ENCODE results near the gene SP6. TPM values are rescaled to one million over a fixed set of nuclear protein-coding genes. Genes with fewer than 3 reads are reported as not detected.

The SP6 gene
- total RNA-seq, 2 donors from 2014 or later: 8.7 to 8.8 TPM

DNA sequence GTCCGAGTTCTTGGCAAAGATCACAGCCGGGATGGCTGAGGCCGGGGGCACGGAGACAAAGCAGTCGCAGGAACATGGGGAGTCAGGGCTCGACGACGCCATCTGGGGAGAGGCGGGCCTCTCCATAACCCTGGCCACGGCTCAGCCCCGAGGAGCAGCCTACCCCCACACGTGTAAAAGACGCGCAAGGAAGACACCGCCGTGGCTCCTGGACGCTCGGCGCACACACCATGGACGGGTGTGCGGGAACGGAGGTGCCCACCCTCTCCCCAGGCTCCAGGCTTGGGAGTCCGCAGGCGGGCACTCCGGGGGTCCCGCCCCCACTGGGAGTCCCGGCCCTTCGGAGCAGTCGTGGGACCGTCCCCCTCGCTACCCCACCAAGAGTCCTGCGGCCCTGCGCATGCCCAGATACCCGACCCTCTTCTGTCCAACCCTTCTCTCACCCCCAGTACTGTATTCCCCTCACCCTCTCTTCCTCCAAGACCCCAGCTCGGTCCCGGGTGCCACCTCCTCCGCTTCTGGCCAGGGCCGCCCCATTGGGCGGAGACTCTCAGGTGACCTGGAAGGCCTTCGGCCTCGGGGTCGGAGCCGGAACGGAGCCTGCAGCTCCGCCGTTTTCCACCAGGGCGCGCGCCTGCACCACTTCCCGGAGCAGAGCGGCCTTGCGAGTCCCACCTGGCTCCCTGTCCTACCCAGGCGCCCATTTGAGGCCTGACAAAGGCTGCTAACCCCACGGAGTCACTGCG, 10.0 kb downstream of the SP6 start, which contains the start of gene SCRN2:
Gene SCRN2, minus strand, starts transcription at position 532 of the 746 bp plus-strand sequence. Its CDS starts 430 bp downstream, at position 102.
- TF ChIP-seq, protein P1, sequence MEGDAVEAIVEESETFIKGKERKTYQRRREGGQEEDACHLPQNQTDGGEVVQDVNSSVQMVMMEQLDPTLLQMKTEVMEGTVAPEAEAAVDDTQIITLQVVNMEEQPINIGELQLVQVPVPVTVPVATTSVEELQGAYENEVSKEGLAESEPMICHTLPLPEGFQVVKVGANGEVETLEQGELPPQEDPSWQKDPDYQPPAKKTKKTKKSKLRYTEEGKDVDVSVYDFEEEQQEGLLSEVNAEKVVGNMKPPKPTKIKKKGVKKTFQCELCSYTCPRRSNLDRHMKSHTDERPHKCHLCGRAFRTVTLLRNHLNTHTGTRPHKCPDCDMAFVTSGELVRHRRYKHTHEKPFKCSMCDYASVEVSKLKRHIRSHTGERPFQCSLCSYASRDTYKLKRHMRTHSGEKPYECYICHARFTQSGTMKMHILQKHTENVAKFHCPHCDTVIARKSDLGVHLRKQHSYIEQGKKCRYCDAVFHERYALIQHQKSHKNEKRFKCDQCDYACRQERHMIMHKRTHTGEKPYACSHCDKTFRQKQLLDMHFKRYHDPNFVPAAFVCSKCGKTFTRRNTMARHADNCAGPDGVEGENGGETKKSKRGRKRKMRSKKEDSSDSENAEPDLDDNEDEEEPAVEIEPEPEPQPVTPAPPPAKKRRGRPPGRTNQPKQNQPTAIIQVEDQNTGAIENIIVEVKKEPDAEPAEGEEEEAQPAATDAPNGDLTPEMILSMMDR (IDR thresholded peaks at IDR 0.05): peak; percentile 94
- Histone ChIP-seq H3K4me3 (peak within 1 kb of the TSS; percentile 72), H3K27ac (peak within 1 kb of the TSS; percentile 63), H3K9ac (ENCODE audit: low read depth in 2 of 2, low read length in 2 of 2) (peak within 1 kb of the TSS; percentile 63 to 90), H3K9me3 (no peaks in the 10 kb centered on the region), H3K36me3 (no peaks in the 10 kb centered on the region), H3K27me3 (no peaks in the 10 kb centered on the region), H3K4me1 (peaks cover 15% of the 10 kb centered on the region)
- intact Hi-C loops (cut with DNase I): loop anchor here (10.0 kb wide), 1 partner anchor 134 kb away; the partner anchor contains the start of gene CDK5RAP3
- DNase-seq: peak; percentile 96

DNA sequence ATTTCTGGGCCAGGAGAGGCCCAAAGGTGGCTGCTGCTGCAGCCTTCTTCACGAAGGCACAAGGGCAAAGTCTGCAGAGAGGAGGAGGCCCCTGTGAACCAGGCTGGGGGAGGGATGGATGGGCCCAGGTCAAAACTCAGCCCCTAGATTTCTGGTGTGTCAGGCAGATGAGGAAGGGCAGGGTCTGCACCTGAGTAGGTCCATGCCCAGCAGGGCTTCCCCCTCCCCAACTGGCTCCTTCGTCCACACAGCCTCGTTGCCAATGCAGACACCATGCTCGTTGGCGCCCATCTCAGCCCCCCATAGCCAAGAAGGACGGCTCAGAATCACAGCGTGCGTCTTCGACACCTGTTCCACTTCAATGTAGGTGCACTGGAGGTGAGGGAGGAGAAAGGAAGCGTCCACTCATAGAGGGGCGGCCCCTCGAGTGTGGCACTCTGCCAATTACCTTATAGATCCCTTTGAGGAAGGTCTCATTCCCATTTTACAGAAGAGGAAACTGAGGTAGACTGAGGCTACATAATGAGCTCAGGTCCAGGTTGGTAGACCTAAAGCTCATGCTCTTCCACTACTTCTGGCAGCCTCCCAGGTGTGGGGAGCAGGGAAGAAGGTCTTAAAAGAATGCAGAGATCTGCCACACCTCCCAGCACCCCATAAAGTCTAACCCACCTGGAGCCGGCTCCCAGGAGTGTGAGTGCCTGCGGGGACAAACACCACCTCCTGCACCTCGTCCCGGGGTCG, 10.8 kb downstream of the SP6 start:
- peaks cover 15% of the 10 kb centered on the region for H3K4me1 ChIP-seq
- no peaks in the 10 kb centered on the region for H3K27me3 ChIP-seq
- H3K9ac ChIP-seq (ENCODE audit: low read depth in 2 of 2, low read length in 2 of 2): peak overlapping the region; percentile 63 to 90
- TF ChIP-seq, protein P1 (IDR thresholded peaks at IDR 0.05): no peak
- peak overlapping the region; percentile 72 for H3K4me3 ChIP-seq
- no peaks in the 10 kb centered on the region for H3K9me3 ChIP-seq
- DNase-seq: no peak
- intact Hi-C loops (cut with DNase I): loop anchor here (10.0 kb wide), 1 partner anchor 135 kb away; the partner anchor contains the start of gene CDK5RAP3
- H3K27ac ChIP-seq: no peak overlapping the region
- no peaks in the 10 kb centered on the region for H3K36me3 ChIP-seq

DNA sequence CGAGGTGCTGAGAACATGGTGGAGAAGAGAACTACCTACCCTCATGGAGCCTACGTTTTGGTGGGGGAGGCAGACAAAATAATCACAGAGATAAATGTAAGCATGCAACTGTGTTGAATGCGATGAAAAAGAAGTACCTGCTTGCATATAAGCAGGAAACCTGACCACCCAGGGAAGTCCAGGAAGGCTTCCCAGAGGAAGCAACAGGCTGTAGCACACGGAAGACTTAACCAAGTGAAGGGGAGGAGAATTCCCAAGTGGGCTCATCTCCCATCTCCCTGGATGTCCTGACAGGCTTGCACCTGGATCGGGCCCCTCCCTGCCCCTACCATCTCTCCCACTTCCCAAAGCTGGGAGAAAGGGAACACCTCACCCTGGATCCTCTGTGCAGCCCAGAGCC, 11.9 kb downstream of the SP6 start:
- Histone ChIP-seq H3K27me3 (no peaks in the 10 kb centered on the region), H3K36me3 (no peaks in the 10 kb centered on the region), H3K27ac (no peak overlapping the region), H3K4me1 (peaks cover 15% of the 10 kb centered on the region), H3K9ac (ENCODE audit: low read depth in 2 of 2, low read length in 2 of 2) (no peak overlapping the region), H3K4me3 (no peak overlapping the region), H3K9me3 (no peaks in the 10 kb centered on the region)
- intact Hi-C loops (cut with DNase I): no loop called here
- DNase-seq: no peak
- TF ChIP-seq, protein P1 (IDR thresholded peaks at IDR 0.05): no peak

DNA sequence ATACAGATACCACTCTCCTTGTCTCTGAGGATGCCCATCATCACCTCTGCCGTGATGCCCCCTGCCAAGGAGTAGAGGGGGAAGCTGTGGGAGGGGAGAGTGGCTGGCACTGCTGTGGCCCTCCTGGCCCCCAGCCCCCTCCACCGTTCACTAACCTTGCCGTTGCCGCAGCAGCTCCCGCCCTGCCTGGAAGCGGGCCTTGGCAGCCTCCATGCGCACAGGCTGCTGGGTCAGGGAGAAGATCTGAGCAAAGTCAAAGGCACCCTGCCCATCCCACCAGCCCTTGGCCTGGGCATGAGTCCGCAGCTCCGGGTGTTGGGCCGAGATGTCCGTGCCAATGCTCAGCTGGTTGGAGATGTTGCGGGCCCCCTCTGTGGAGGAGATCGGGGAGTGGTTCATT, 12.3 kb downstream of the SP6 start:
- Histone ChIP-seq H3K36me3 (no peaks in the 10 kb centered on the region), H3K27me3 (no peaks in the 10 kb centered on the region), H3K9me3 (no peaks in the 10 kb centered on the region), H3K4me3 (no peak overlapping the region), H3K4me1 (peaks cover 15% of the 10 kb centered on the region), H3K9ac (ENCODE audit: low read depth in 2 of 2, low read length in 2 of 2) (no peak overlapping the region), H3K27ac (no peak overlapping the region)
- TF ChIP-seq, protein P1 (IDR thresholded peaks at IDR 0.05): no peak
- no peak for DNase-seq
- intact Hi-C loops (cut with DNase I): no loop called here

GRCh38 chr17:47837401-47838039, 13.4 kb downstream of the SP6 start:
- peaks cover 7% of the 10 kb centered on the region for H3K4me1 ChIP-seq
- H3K36me3 ChIP-seq: no peaks in the 10 kb centered on the region
- H3K9me3 ChIP-seq: no peaks in the 10 kb centered on the region
- TF ChIP-seq, protein P1 (IDR thresholded peaks at IDR 0.05): no peak
- no peak overlapping the region for H3K27ac ChIP-seq
- no peak overlapping the region for H3K9ac ChIP-seq (ENCODE audit: low read depth in 2 of 2, low read length in 2 of 2)
- intact Hi-C loops (cut with DNase I): no loop called here
- H3K27me3 ChIP-seq: no peaks in the 10 kb centered on the region
- no peak for DNase-seq
- no peak overlapping the region for H3K4me3 ChIP-seq
